Type B pancreatic cell (in vitro differentiated cells): Measurements from ENCODE around the gene LMX1A. TPM values are rescaled to one million over a fixed set of nuclear protein-coding genes. Genes with fewer than 3 reads are reported as not detected.

Experiments
- DNase-seq: peaks from one replicate; pipeline ENCODE4 v3.0.0; 2021; ENCODE audit warnings: mixed read lengths; ENCODE audit not compliant: unreplicated experiment; ENCODE audit errors: extremely low spot score
- H3K27ac Mint-ChIP-seq: 2 replicates; pipeline ENCODE4 v1.8.0; 2021; ENCODE audit warnings: mild to moderate bottlenecking, mixed read lengths
- H3K27me3 Mint-ChIP-seq: 2 replicates; pipeline ENCODE4 v1.8.0; 2021; ENCODE audit warnings: mixed read lengths
- H3K36me3 Mint-ChIP-seq: 2 replicates; pipeline ENCODE4 v1.8.0; 2021; ENCODE audit warnings: mixed read lengths
- H3K4me1 Mint-ChIP-seq: one replicate; pipeline ENCODE4 v1.8.0; 2021; ENCODE audit warnings: mixed read lengths; ENCODE audit not compliant: unreplicated experiment
- H3K4me3 Mint-ChIP-seq: 2 replicates; pipeline ENCODE4 v1.8.0; 2021; ENCODE audit warnings: mild to moderate bottlenecking, mixed read lengths
- H3K9me3 Mint-ChIP-seq: 2 replicates; pipeline ENCODE4 v1.8.0; 2021; ENCODE audit warnings: mixed read lengths
- CTCF ChIP-seq: fragments of 200-600 bp; sonication (generic); conservative IDR thresholded peaks from 2 replicates; pipeline ENCODE4 v1.5.0; 2021; ENCODE audit warnings: antibody characterized with exemption, mild to moderate bottlenecking
- total RNA-seq: library from RNA; stranded (reverse); gene quantifications from 2 replicates; pipeline ENCODE4 v1.2.1, GENCODE V29; 2021; ENCODE audit warnings: low replicate concordance

LMX1A gene
- total RNA-seq, 1 donor from 2014 or later = 34.4 TPM

GRCh38 chr1:165289556-165289955, 67.0 kb downstream of the LMX1A start:
- no peak for DNase-seq
- peaks cover 5% of the 10 kb centered on the region for H3K9me3 Mint-ChIP-seq
- H3K36me3 Mint-ChIP-seq = no peaks in the 10 kb centered on the region
- peaks cover 29% of the 10 kb centered on the region for H3K27me3 Mint-ChIP-seq
- peaks cover 46% of the 10 kb centered on the region for H3K4me1 Mint-ChIP-seq
- TF ChIP-seq CTCF = no peak
- peak overlapping the region; percentile 52 for H3K27ac Mint-ChIP-seq
- H3K4me3 Mint-ChIP-seq = no peak overlapping the region

- Mint-ChIP-seq H3K27ac (peak overlapping the region; percentile 83), H3K4me1 (peaks cover 55% of the 10 kb centered on the region), H3K27me3 (peaks cover 37% of the 10 kb centered on the region), H3K9me3 (peaks cover 5% of the 10 kb centered on the region), H3K36me3 (no peaks in the 10 kb centered on the region), H3K4me3 (peak overlapping the region; percentile 62)
- DNase-seq = no peak
- TF ChIP-seq CTCF = no peak
Observed at GRCh38 chr1:165288350-165289120, 68.0 kb downstream of the LMX1A start.

GRCh38 chr1:165287781-165288180, 68.7 kb downstream of the LMX1A start:
- Mint-ChIP-seq H3K9me3 (peaks cover 5% of the 10 kb centered on the region), H3K27ac (peak overlapping the region; percentile 83), H3K36me3 (no peaks in the 10 kb centered on the region), H3K27me3 (peaks cover 41% of the 10 kb centered on the region), H3K4me3 (peak overlapping the region; percentile 62), H3K4me1 (peaks cover 57% of the 10 kb centered on the region)
- no peak for TF ChIP-seq CTCF
- DNase-seq = no peak

GRCh38 chr1:165287329-165287728, 69.2 kb downstream of the LMX1A start:
- H3K4me3 Mint-ChIP-seq = no peak overlapping the region
- peaks cover 57% of the 10 kb centered on the region for H3K4me1 Mint-ChIP-seq
- H3K9me3 Mint-ChIP-seq = peaks cover 5% of the 10 kb centered on the region
- no peak overlapping the region for H3K27ac Mint-ChIP-seq
- DNase-seq = no peak
- H3K27me3 Mint-ChIP-seq = peaks cover 43% of the 10 kb centered on the region
- H3K36me3 Mint-ChIP-seq = no peaks in the 10 kb centered on the region
- TF ChIP-seq CTCF = no peak

GRCh38 chr1:165284454-165284853, 72.1 kb downstream of the LMX1A start:
- peak overlapping the region; percentile 67 for H3K27ac Mint-ChIP-seq
- DNase-seq = no peak
- no peaks in the 10 kb centered on the region for H3K36me3 Mint-ChIP-seq
- peak overlapping the region; percentile 50 for H3K4me3 Mint-ChIP-seq
- peaks cover 59% of the 10 kb centered on the region for H3K27me3 Mint-ChIP-seq
- TF ChIP-seq CTCF = no peak
- H3K4me1 Mint-ChIP-seq = peaks cover 56% of the 10 kb centered on the region
- no peaks in the 10 kb centered on the region for H3K9me3 Mint-ChIP-seq
